Right hindlimb (tissue), 1 donor: Measurements from ENCODE around the gene TGM1.
"Not testable (repeated sequence)": the region's sequence is repeated elsewhere in the genome, so short reads cannot be mapped to it uniquely, and the experiment has no call there.

Experiments used
- DNase-seq: peaks from one replicate; pipeline ENCODE4 v3.0.0-alpha.2; 2018

Gene TGM1

GRCh38 chr14:24232121-24232644, 30.8 kb downstream of the TGM1 start, which contains the start of gene NEDD8:
TSS of gene NEDD8 (minus strand) at chr14:24232367. CDS start at chr14:24232267, 100 bp downstream.
- DNase-seq, result peak; percentile 96

GRCh38 chr14:24231263-24232120, 31.5 kb downstream of the TGM1 start:
- DNase-seq, result no peak

- no peak for DNase-seq
These were observed 34.1 kb downstream of the TGM1 start for GRCh38 chr14:24228902-24229301.

- no peak for DNase-seq
These were observed 36.5 kb downstream of the TGM1 start for GRCh38 chr14:24226473-24226872.

GRCh38 chr14:24224618-24225071, 38.3 kb downstream of the TGM1 start:
- DNase-seq, result no peak

- DNase-seq, result not testable (repeated sequence)
These were observed 40.0 kb downstream of the TGM1 start for GRCh38 chr14:24222987-24223386.

- DNase-seq, result no peak
These were observed 43.5 kb downstream of the TGM1 start for GRCh38 chr14:24219521-24219920.

- no peak for DNase-seq
These were observed 43.9 kb downstream of the TGM1 start for GRCh38 chr14:24219080-24219479.

- DNase-seq, result not testable (repeated sequence)
These were observed 46.1 kb downstream of the TGM1 start for GRCh38 chr14:24216876-24217275.

GRCh38 chr14:24216345-24216699, 46.7 kb downstream of the TGM1 start:
- no peak for DNase-seq

- peak; percentile 89 for DNase-seq
These were observed 47.3 kb downstream of the TGM1 start, which contains the start of gene MDP1 for GRCh38 chr14:24215495-24216344. TSS of gene MDP1 (minus strand) at chr14:24216066. CDS start at chr14:24215955, 111 bp downstream.

- no peak for DNase-seq
These were observed 48.9 kb downstream of the TGM1 start for GRCh38 chr14:24213866-24214662.

- peak; percentile 98 for DNase-seq
These were observed 49.8 kb downstream of the TGM1 start, which contains the start of gene CHMP4A for GRCh38 chr14:24212924-24213865. TSS of gene CHMP4A (minus strand) at chr14:24213488. CDS start at chr14:24213439, 49 bp downstream.

- no peak for DNase-seq
These were observed 51.7 kb downstream of the TGM1 start for GRCh38 chr14:24211311-24211710.

GRCh38 chr14:24207625-24208024, 55.4 kb downstream of the TGM1 start:
- no peak for DNase-seq

GRCh38 chr14:24207104-24207551, 55.8 kb downstream of the TGM1 start:
- no peak for DNase-seq

- no peak for DNase-seq
These were observed 56.5 kb downstream of the TGM1 start for GRCh38 chr14:24206260-24207103.

- DNase-seq, result no peak
These were observed 58.5 kb downstream of the TGM1 start for GRCh38 chr14:24204163-24205146.
